CD4-positive, alpha-beta T cell treated with Interleukin-10 for 1 hour (primary cell): ENCODE data around the gene LEFTY1.

ENCODE experiments used
- DNase-seq: peaks from one replicate; pipeline ENCODE4 v3.0.0-alpha.2; 2020

The LEFTY1 gene

DNA sequence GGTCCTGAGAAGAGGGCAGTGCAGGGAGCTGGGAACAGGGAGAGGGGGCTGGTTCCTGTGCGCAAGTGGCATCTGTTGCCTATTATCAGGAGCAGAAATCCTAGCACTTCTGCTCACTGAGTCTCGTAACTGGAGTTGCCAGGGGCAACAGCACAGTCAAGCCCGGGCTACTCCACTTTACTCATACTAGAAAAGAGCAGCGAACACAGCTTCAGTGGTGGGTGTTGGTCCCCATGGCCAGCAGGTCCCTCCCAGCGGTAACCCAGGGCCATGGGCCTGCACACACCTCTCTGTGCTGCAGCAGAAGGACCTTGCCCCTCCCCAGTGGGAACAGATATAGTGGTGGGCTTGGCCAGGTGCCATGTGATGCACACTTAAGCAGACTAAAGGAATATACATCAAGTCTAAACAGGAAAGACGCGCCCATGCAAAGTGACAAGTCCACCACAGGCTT lies 26.6 kb upstream of the LEFTY1 start:
- no peak for DNase-seq

DNA sequence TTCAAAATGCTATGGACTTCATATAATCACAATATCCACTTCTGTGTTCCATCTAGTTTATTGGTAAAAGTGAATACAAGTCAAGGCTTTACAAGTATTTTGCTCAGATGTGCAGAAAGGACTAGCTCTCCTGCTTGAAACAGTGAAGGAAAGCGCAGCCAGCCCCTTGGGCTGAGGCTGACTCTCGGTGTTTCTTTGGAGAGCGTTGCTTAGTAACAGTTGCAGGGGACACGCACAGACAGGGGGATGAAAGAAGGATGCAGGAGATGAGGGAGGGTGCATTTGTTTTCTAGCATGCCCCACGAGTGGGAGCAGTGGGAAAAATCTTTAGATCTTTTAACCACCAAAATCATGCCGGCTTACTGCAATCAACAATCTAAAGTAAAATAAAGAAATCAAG lies 26.0 kb upstream of the LEFTY1 start:
- no peak for DNase-seq

DNA sequence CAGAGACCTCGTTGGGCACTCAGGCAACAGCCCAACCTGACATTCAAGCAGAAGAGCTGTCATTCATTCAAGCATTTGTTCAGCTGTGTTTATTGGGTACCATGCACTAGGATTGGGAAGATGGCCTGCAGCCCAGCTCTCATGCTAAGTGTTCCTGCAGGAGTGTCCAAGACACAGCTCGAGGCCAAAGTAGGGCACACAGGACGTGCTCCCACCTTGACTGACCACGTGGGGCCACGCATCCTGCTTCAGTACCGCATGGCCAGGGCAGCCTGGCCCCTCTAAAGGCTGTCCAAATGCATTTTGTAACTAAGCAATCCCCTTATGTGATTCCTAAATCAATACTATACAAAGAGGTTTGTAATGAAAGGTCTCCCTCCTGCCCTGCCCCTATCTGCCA lies 25.4 kb upstream of the LEFTY1 start:
- no peak for DNase-seq

DNA sequence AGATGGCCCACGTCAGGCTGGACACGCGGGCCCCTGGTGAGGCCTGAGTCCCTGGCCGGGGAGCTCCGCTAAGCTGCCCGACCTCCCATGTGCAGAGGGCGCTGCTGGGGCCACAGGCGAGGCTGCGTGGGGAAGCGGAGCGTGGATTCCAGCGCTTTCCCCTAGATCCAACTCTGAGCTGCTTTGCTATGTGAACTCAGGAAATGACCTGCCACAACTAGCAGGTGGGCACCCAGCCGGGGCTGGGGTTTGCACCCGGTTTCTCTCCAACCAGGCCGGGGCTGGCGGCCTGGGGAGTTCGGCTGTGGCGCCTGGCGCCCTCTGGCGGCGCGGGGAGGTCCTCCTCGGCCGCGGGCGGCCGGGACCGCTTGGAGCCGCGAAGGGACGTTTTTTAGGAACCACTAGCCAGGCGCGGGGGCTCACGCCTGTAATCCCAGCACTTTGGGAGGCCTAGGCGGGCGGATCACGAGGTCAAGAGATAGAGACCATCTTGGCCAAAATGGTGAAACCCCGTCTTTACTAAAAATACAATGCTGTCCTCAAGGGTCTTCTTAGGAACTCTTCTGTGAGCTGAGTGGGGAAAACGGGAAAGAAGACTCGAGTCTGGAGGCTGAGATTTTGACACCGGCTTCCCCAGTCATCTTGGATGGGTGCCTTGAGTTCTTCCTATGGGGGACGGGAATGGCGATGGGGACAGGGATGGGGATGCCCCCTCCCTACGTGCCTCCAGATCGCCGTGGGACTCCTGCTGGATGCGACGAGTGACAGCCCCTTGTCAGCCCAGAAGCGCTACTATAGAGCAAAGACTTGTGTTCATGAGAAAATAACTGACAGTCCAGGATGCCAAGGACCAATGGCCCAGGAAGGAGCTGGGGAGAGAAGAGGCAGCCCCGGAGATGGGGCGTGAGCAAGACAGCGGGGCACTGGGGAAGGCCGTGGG lies 22.5 kb upstream of the LEFTY1 start:
- peak; percentile 73 for DNase-seq

DNA sequence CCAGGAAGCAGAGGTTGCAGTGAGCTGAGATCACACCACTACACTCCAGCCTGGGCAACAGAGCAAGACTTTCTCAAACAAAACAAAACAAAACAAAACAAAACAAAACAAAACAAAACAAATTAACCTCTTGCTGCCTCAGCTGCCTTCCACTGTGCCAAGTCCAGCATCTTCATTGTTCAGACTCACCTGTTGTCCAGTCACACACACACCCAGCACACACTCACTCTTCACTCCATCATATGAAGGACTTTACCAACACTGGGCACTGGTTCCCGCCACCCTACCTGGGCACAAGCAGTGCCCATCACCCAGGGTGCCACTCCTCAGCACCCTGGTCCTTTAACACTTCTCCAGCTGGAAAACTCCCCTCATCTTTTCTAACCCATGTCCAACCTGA lies 20.5 kb upstream of the LEFTY1 start:
- DNase-seq, result no peak

DNA sequence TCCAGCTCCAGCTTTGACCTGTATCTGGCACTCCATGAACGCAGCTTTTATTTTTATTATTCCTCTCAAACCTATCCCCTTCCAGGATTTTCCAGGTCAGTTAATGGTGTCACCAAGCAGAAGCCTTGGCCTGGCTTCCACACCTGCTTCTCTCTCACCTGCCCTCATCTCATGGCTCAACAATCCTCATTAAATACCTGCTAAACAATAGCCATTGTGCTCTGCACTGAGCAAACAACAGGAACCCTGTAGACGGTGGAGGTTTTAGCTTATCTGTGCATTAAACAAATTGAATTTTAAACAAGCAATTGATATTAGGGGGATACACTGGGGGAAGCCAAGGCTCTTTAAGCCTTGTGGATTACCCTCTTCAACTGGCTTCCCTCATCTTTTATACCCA lies 19.8 kb upstream of the LEFTY1 start:
- no peak for DNase-seq

DNA sequence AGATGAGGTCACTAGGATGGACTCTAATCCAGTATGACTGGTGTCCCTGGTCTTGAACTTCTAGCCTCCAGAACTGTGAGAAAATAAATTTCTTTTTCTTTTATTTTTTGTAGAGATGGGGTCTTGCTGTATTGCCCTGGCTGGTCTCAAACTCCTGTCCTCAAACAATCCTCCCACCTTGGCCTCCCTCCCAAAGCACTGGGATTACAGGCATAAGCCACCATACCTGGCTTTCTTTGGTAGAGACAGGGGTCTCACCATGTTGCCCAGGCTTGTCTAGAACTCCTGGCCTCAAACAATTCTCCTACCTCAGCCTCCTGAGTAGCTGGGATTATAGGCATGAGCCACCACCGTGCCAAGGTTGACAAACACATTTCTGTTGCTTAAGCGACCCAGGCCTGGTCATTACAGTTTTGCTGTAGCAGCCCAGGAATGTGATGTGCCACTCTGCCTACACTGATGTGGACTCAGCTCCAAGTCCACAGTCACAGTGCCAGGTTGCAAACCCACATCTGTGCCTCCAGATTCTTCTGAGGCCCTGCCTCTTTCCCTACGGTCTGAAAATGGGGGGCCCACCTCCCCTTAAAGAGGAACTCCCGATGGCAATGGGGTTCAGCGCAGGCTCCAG lies 19.2 kb upstream of the LEFTY1 start:
- no peak for DNase-seq

DNA sequence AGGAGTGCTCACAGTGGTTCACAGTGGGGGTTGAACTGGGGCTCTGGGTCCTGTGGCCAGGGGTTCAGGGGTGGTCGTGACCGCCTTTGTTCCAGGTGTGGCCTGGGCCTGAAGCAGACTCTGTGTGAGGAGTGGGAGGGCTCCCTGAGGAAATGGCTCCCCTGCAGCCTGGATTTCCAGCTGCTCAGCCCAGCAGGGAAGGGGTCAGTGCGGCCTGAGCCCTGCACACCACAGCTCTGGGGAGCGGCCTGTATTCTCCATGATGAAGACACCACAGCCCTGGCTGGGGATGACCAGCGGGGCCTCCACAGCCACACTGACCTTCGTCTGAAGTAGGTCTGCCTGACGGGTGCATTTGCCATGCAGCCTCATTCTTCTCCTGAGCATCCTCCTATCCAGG lies 18.4 kb upstream of the LEFTY1 start:
- no peak for DNase-seq

DNA sequence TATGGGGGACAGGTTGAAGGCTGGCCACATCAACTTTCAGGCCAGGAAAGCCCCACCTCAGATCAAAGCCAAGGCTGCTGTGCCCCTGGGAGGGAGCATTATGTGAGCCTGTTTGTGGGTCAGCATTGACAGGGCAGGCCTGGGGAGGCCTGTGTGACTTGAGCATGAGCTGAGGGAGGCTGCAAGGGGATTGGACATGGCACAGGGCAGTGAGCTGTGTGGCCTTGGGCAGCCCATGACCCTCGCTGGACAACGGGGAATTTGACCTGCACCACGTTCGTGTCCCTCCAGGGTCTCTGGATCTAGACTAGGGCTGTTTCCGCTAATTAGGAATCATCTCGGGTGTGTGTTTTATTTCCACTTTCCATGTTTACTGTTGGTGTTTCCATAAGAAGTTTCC lies 17.5 kb upstream of the LEFTY1 start:
- DNase-seq, result no peak

DNA sequence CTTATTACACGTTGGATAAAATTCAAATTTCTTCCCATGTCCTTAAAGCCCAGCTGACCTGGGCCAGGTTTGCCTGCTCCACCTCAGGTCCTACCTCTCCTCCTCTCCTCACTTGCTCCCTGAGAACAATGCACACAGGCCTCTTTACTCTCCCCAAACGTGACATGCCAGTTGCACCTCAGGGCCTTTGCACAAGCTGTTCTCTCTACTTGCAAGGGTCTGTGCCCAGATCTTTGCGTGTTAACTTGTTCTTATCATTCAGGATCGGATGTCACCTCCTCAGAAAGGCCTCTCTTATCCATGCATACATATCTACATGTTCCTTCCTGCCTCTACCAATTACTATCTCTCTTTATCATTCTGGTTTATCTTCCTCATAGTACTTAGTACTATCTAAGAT lies 14.7 kb upstream of the LEFTY1 start:
- DNase-seq, result no peak

DNA sequence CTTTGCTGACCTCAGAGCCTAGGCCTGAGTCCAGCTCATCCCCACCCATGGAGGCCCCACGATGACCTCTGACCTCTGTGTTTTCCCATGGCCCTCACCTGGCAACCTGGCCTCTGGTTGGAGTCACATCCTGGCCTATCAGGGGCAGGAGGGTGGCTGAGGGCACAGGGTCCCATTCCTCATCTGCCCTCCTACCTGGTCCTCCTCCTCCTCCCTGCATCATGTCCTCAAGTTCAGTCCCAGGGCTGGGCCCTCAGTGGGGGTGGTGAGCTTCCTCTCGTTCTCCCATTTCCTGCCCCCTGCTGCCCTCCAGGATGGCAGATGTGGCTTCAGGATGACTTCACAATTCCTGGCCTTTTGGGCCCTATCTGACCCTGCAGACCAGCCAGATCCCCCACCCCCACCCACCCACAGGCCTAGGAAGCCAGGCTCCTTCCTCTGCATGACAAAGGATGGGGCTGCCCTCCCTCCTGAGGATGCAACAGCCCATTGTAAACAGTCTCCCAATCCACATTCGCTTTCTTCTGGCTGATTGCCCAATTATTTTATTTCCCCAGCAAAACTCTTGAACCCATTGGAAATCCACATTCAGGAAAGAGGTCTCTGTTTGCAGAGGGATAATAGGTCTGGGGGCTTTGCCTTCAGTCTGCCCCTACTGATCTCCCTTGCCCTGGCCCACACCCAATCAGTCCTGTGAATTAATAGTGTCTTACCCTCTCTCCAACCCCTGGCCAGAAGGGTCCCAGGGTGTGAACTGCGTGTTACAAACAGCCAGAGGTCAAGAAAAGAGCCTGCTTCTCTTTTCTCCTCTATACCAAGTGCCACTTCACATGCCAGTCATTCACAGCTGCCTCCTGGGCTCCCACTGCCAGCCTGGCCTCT lies 10.3 kb upstream of the LEFTY1 start:
- DNase-seq, result no peak

DNA sequence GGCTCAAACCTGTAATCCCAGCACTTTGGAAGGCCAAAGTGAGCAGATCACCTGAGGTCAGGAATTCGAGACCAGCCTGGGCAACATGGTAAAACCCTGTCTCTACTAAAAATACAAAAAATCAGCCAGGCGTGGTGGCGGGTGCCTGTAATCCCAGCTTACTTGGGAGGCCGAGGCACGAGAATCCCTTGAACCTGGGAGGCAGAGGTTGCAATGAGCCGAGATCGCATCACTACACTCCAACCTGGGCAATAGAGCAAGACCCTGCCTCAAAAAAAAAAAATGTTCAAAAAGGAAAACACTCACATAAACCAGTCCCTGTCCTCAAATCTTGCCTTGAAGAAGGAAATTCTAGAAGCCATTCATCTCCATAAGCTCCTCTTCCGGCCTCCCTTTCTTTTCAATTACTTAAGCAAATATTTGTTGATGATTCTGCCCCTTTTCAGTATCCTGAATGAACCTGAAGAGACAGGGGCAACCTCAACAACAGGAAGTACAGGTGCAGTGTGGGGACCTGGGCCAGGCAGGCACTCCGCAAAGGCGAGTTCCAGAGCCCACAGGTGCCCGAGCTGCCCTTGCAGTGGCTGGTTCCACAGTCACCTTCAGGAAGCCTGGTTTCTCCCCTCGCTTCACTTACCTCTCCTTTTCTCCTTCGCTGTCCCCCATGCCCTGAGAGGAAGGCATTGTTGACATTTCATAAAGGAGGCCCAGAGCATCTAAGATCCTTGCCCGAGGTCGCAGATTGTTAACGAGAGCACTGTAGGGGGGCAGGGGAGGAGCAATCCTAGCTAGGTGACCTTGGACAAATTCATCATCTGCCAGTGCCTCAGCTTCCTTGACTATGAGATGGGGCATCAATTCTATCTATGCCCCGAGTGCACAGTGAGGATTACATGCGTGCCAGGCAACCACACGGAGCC lies 8.9 kb upstream of the LEFTY1 start:
- DNase-seq, result peak; percentile 56

DNA sequence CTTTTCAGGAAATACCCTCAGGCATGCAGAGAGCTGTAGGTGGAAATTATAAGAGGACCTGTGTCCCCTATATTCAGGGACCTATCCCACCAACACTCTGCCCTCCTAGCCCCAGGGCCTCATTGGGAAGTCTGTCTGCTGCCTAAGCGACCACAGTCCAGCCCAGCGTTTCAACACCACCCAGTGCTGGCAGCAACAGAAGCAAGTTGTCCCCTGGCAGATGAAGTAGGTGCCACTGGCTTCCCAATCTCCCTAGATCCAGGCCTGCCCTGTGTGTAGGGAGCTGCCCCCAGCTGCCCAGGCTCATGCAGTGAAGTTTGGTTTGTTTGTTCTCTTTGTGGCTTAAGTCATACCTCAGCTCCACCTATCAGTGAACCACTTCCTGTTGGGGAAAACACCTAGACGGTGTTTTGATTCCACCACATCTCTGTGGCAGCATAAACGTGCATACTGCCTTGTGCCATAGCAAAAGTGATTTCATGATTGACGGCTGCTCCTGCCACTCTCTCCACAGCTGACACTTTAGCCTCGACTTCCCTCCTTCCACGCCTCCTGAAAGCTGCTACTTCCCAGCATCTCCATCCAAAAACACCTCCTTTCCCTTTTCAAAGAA lies 8.1 kb upstream of the LEFTY1 start:
- peak; percentile 89 for DNase-seq

DNA sequence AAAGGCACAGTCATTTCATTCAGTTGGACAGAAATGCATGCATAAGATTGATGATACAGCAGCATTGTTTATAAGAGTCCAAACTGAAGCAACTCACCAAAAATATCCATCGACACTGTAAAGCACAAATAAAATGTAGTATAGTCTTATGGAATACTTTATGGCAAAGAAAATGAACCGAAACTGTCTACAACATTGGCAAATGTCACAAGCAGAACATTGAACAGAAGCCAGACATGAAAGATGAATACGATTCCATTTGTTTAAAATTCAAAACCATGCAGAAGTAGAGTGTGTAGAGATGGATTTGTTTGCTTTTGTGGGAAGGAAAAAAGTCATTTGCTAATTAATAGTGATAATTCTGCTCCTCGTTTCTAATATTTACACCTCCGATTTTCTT lies 7.5 kb upstream of the LEFTY1 start:
- no peak for DNase-seq

DNA sequence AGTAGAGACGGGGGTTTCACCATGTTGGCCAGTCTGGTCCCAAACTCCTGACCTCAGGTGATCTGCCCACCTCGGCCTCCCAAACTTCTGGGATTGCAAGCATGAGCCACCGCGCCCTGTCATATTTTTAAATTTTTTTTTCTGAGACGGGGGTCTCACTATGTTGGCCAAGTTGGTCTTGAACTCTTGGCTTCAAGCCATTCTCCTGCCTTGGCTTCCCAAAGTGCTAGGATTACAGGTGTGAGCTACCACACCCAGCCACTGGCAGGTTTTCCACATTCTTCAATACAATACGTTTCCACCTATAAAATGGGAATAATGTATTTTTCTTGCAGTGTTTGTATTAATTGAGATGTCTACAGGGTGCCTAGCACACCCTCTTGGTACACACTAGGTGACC lies 3.4 kb upstream of the LEFTY1 start:
- DNase-seq, result no peak

DNA sequence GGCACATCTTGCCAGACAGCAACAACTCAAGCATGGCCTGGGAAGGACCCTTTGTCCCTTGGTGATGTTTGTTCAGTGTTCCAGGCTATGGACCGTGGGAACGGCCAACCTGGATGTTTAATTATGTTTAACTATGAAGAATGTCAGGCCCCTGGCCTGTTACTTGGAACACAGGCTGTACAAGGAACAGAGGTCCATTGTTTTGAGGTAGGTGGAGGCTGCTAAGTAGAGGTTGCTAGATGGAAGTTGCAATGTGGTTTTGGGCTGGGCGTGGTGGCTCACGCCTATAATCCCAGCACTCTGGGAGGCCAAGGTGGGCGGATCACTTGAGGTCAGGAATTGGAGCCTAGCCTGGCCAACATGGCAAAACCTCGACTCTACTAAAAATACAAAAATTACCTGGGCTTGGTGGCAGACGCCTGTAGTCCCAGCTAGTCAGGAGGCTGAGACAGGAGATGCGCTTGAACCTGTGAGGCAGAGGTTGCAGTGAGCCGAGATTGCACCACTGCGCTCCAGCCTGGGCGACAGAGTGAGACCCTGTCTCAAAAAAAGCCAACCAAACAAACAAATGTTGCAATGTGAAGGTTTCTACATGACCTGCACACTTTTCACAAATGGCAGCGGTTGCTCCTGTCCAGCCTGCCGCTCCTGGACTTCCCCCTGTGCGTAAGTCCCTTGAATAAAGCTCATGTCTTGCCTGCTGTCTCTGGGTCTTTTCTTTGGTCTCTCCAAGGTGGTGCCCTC lies 2.5 kb upstream of the LEFTY1 start:
- DNase-seq, result no peak

DNA sequence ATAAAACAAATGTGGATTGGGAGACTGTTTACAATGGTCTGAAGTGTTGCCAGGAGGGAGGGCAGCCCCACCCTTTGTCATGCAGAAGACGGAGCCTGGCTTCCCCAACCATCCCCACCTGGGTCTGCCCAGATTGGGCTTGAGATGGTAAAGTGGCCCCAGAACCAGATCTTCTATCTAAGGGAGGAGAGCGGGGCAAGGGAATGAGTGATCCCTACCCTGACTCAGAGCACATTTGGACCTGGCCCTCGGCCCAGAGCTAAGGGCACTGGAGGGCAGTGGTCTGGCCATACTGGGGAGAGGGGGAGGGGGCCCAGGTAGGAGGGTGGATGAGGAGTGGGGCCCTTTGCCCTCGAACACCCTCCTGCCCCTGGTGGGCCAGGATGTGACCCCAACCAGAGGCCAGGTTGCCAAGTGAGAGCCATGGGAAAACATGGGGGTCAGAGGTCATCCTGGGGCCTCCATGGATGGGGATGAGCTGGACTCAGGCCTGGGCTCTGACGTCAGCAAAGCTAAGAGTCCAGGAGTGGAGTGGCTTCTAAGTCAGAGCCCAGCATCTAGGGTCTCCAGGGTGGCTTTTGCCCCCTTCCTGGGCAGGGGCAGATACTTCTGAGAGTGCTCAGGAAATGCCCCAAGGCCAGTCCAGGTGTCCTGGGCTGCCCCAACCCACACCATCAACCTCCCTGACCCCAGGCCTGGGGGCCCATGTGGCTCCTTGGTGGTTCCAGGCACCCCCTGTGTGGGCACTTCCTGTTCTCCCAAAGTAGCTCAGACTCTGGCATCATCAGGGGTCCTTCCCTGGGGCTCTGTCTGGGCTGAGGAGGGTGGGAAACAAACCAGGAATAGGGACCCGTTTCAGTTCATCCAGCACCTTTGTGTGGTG lies 1.6 kb upstream of the LEFTY1 start:
- no peak for DNase-seq

DNA sequence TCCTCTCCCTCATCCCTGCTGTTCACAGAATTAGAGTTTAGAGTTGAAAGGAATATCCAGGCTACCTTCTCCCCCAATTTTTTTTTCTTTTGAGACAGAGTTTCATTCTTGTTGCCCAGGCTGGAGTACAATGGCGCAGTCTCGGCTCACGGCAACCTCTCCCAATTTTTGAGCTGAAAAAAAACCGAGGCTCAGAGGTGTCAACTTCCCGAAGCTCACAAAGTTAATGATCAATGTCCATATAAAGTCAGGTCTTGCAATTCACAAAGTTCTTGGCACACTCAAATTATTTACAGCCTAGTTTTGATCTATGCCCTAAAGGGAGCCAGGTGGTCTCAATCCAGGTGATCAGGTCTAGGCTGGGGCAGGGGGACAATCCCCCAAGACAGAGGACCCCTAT lies 797 bp upstream of the LEFTY1 start:
- DNase-seq, result no peak

DNA sequence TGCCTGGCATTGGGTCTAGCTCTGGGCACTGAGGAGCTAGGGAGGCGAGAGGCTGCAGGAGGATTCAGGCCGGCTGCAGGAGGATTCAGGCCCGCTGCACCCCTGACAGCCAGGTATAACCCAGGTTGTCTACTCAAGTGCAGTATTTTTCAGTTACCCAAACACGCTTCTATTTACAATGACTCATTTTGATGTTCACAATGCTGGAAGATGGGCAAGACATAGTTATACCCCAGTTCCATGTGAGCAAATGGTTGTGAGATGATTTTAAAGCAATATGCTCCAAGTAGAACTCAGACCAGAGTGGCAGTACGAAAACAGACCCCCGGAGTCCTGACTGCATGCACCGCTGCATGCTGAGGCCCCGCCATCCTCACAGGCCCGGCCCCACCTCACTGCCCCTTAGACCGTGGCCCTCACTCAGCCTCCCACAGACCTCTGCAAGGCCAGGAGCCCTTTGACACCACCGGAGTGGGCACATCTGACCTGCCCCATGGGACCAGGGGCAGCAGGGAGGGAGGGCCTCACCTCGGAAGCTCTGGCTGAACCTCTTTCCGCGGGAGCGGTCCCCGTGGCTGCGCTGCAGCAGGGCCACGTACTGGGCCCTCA lies 553 bp downstream of the LEFTY1 start:
- no peak for DNase-seq
